ENCODE measurements around the gene CNIH2. TPM values are rescaled to one million over a fixed set of nuclear protein-coding genes. Genes with fewer than 3 reads are reported as not detected.

The CNIH2 gene
- total and polyA plus RNA-seq, 2 of the 13 experiments (the other 11 are each of a cell fraction or from before 2014, with no cell fraction given), result 0.60 to 0.69 TPM

GRCh38 chr11:66289548-66290329, 11.8 kb downstream of the CNIH2 start (continued):
- TF ChIP-seq BCLAF1 (IDR thresholded peaks at IDR 0.05), result no peak
- no peak for TF ChIP-seq RFX5 (IDR thresholded peaks at IDR 0.05; ENCODE audit: low read depth, low read length)
- no peak for TF ChIP-seq PHB2 (IDR thresholded peaks at IDR 0.05; ENCODE audit: partially characterized antibody)
- TF ChIP-seq ZNF101 (CRISPR knock-in tag; IDR thresholded peaks at IDR 0.05; ENCODE audit: borderline replicate concordance, low read depth), result 0 out of 2 replicates have a peak, but pooled peaks have one; percentile 41
- TF ChIP-seq TCF7 (IDR thresholded peaks at IDR 0.05; ENCODE audit: low read depth), result no peak
- TF ChIP-seq AKNA (CRISPR knock-in tag; IDR thresholded peaks at IDR 0.05; ENCODE audit: borderline replicate concordance), result peak; percentile 63; the same call in 1 of the 2 replicates
- TF ChIP-seq NAIF1 (CRISPR knock-in tag; IDR thresholded peaks at IDR 0.05; ENCODE audit: borderline replicate concordance), result no peak
- TF ChIP-seq ZHX2 (IDR thresholded peaks at IDR 0.05; ENCODE audit: low read depth), result no peak
- TF ChIP-seq ZHX2 (CRISPR knock-in tag; IDR thresholded peaks at IDR 0.05; ENCODE audit: borderline replicate concordance), result no peak
- TF ChIP-seq KAT7 (CRISPR knock-in tag; IDR thresholded peaks at IDR 0.05; ENCODE audit: borderline replicate concordance), result 0 out of 2 replicates have a peak, but pooled peaks have one; percentile 34
- peak; percentile 91 for TF ChIP-seq HOXA5 (CRISPR knock-in tag; IDR thresholded peaks at IDR 0.05)
- TF ChIP-seq KLF6 (CRISPR knock-in tag; IDR thresholded peaks at IDR 0.05), result peak; percentile 80; the same call in 1 of the 2 replicates
- TF ChIP-seq BCL6 (CRISPR knock-in tag; IDR thresholded peaks at IDR 0.05), result peak; percentile 9; the same call in 1 of the 2 replicates

Measured in HepG2 (cell line).